ENCODE measurements around the gene TLX2.

The TLX2 gene

GRCh38 chr2:74511104-74511989 is 2.9 kb upstream of the TLX2 start:
- no peak for DNase-seq (ENCODE audit: low read depth in 2 of 2)

GRCh38 chr2:74512744-74513604 is 1.3 kb upstream of the TLX2 start:
- no peak for DNase-seq (ENCODE audit: low read depth in 2 of 2)

GRCh38 chr2:74513605-74514367 is 464 bp upstream of the TLX2 start:
- DNase-seq (ENCODE audit: low read depth in 2 of 2) = no peak

- DNase-seq (ENCODE audit: low read depth in 2 of 2) = no peak
Observed at GRCh38 chr2:74515271-74515980, 1.2 kb downstream of the TLX2 start.

GRCh38 chr2:74515981-74516633 is 1.9 kb downstream of the TLX2 start:
- peak; percentile 49 to 60 for DNase-seq (ENCODE audit: low read depth in 2 of 2)

- DNase-seq (ENCODE audit: low read depth in 2 of 2) = no peak
Observed at GRCh38 chr2:74516650-74517049, 2.4 kb downstream of the TLX2 start.

GRCh38 chr2:74522516-74522915 is 8.3 kb downstream of the TLX2 start:
- no peak for DNase-seq (ENCODE audit: low read depth in 2 of 2)

GRCh38 chr2:74524005-74524404 is 9.8 kb downstream of the TLX2 start:
- DNase-seq (ENCODE audit: low read depth in 2 of 2) = no peak

- DNase-seq (ENCODE audit: low read depth in 2 of 2) = no peak
Observed at GRCh38 chr2:74524955-74525716, 10.9 kb downstream of the TLX2 start.

GRCh38 chr2:74525717-74526648 is 11.7 kb downstream of the TLX2 start, which contains the start of gene DQX1:
Gene DQX1 (minus strand): TSS chr2:74526231. CDS start chr2:74525729, 502 bp downstream.
- DNase-seq (ENCODE audit: low read depth in 2 of 2) = no peak

GRCh38 chr2:74526649-74527230 is 12.5 kb downstream of the TLX2 start:
- DNase-seq (ENCODE audit: low read depth in 2 of 2) = no peak

GRCh38 chr2:74527741-74528140 is 13.5 kb downstream of the TLX2 start:
- DNase-seq (ENCODE audit: low read depth in 2 of 2) = no peak

GRCh38 chr2:74528600-74529356 is 14.5 kb downstream of the TLX2 start:
- no peak for DNase-seq (ENCODE audit: low read depth in 2 of 2)

- peak; percentile 75 to 76 for DNase-seq (ENCODE audit: low read depth in 2 of 2)
Observed at GRCh38 chr2:74529357-74530238, 15.3 kb downstream of the TLX2 start, which contains the start of the genes AUP1 and HTRA2. Gene AUP1 (minus strand): TSS chr2:74529706. CDS start chr2:74529629, 77 bp downstream. Gene HTRA2 (plus strand): TSS chr2:74529933. CDS start chr2:74530007, 74 bp downstream.

- no peak for DNase-seq (ENCODE audit: low read depth in 2 of 2)
Observed at GRCh38 chr2:74530239-74531187, 16.3 kb downstream of the TLX2 start.

All from stimulated activated CD8-positive, alpha-beta memory T cell treated with anti-CD3 and anti-CD28 coated beads, Interleukin-15, amount 100 ng/mL, for 4 hours (primary cell).